ENCODE data around the gene RAD51B.
A peak's percentile ranks its signal among the peaks of the same experiment; 100 is the strongest.

RAD51B gene

DNA sequence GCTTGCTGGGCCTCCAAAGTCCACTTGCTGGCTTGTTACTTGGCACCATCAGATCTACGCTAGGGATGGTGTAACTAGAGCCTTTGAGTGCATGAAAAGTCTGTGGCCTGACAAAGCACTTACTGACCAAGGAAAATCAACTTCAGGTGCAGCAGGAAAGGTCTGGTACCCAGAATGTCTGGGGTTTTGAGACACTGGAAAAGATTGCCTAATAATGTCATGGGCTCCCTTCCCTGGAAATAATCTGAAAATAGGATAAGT lies 866.6 kb downstream of the RAD51B start:
- H3K4me1 ChIP-seq (ENCODE audit: low read length): peaks cover 22% of the 10 kb centered on the region
- no peak for DNase-seq
- H3K4me3 ChIP-seq (ENCODE audit: low read length): no peak overlapping the region
- H3K9ac ChIP-seq (ENCODE audit: low read length): peak overlapping the region; percentile 64
- H3F3A ChIP-seq (ENCODE audit: insufficient read depth, low read length): peaks cover 12% of the 10 kb centered on the region
- no peaks in the 10 kb centered on the region for H3K9me3 ChIP-seq (replicated peaks; ENCODE audit: insufficient read depth, low read length)
- H3K36me3 ChIP-seq (replicated peaks; ENCODE audit: insufficient read depth, low read length): no peaks in the 10 kb centered on the region
- no peaks in the 10 kb centered on the region for H3K9me2 ChIP-seq (replicated peaks; ENCODE audit: insufficient read depth, low read length)
- TF ChIP-seq, protein P1, sequence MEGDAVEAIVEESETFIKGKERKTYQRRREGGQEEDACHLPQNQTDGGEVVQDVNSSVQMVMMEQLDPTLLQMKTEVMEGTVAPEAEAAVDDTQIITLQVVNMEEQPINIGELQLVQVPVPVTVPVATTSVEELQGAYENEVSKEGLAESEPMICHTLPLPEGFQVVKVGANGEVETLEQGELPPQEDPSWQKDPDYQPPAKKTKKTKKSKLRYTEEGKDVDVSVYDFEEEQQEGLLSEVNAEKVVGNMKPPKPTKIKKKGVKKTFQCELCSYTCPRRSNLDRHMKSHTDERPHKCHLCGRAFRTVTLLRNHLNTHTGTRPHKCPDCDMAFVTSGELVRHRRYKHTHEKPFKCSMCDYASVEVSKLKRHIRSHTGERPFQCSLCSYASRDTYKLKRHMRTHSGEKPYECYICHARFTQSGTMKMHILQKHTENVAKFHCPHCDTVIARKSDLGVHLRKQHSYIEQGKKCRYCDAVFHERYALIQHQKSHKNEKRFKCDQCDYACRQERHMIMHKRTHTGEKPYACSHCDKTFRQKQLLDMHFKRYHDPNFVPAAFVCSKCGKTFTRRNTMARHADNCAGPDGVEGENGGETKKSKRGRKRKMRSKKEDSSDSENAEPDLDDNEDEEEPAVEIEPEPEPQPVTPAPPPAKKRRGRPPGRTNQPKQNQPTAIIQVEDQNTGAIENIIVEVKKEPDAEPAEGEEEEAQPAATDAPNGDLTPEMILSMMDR (IDR thresholded peaks at IDR 0.05; ENCODE audit: low read length): no peak
- no peak for TF ChIP-seq EZH2 (optimal IDR thresholded peaks at IDR 0.05; ENCODE audit: low read depth, low read length)
- no peak for TF ChIP-seq EZH2phosphoT487 (IDR thresholded peaks at IDR 0.05; ENCODE audit: low read length)
- no peaks in the 10 kb centered on the region for H3K79me2 ChIP-seq (ENCODE audit: low read length)
- peak overlapping the region; percentile 51; the same call in 1 of the 2 replicates for H2AFZ ChIP-seq (ENCODE audit: low read length)
- peak overlapping the region; percentile 34; the same call in 1 of the 2 replicates for H3K4me2 ChIP-seq (ENCODE audit: low read depth, low read length)
- H3K27ac ChIP-seq (ENCODE audit: low read length): peak overlapping the region; percentile 97
- no peaks in the 10 kb centered on the region for H4K20me1 ChIP-seq (ENCODE audit: insufficient read depth, low read length)
- H3K27me3 ChIP-seq (replicated peaks; ENCODE audit: insufficient read depth, low read length): no peaks in the 10 kb centered on the region

DNA sequence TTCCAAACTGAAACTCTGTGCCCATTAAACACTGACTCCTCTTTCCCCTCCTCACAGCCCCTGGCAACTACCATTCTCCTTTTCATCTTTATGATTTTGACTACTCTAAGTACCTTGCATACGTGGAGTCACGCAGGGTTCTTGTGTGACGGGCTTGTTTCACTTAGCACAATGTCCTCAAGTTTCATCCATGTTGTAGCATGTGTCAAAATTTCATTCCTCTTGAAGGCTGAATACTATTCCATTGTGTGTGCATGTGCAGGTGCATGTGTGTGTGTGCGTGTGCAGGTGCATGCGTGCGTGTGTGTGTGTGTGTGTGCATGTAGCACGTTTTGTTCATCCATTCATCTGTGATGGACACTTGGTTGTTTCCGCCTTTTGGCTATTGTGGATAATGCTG lies 867.1 kb downstream of the RAD51B start:
- Histone ChIP-seq H3K4me1 (ENCODE audit: low read length) (peaks cover 22% of the 10 kb centered on the region), H3K9ac (ENCODE audit: low read length) (no peak overlapping the region), H4K20me1 (ENCODE audit: insufficient read depth, low read length) (no peaks in the 10 kb centered on the region), H3K9me3 (replicated peaks; ENCODE audit: insufficient read depth, low read length) (no peaks in the 10 kb centered on the region), H3K27ac (ENCODE audit: low read length) (no peak overlapping the region), H3K79me2 (ENCODE audit: low read length) (no peaks in the 10 kb centered on the region), H3K36me3 (replicated peaks; ENCODE audit: insufficient read depth, low read length) (no peaks in the 10 kb centered on the region), H3F3A (ENCODE audit: insufficient read depth, low read length) (peaks cover 12% of the 10 kb centered on the region), H2AFZ (ENCODE audit: low read length) (no peak overlapping the region), H3K4me2 (ENCODE audit: low read depth, low read length) (no peak overlapping the region), H3K9me2 (replicated peaks; ENCODE audit: insufficient read depth, low read length) (no peaks in the 10 kb centered on the region), H3K4me3 (ENCODE audit: low read length) (no peak overlapping the region), H3K27me3 (replicated peaks; ENCODE audit: insufficient read depth, low read length) (no peaks in the 10 kb centered on the region)
- TF ChIP-seq EZH2 (optimal IDR thresholded peaks at IDR 0.05; ENCODE audit: low read depth, low read length): no peak
- TF ChIP-seq, protein P1 (IDR thresholded peaks at IDR 0.05; ENCODE audit: low read length): no peak
- TF ChIP-seq EZH2phosphoT487 (IDR thresholded peaks at IDR 0.05; ENCODE audit: low read length): no peak
- DNase-seq: no peak

DNA sequence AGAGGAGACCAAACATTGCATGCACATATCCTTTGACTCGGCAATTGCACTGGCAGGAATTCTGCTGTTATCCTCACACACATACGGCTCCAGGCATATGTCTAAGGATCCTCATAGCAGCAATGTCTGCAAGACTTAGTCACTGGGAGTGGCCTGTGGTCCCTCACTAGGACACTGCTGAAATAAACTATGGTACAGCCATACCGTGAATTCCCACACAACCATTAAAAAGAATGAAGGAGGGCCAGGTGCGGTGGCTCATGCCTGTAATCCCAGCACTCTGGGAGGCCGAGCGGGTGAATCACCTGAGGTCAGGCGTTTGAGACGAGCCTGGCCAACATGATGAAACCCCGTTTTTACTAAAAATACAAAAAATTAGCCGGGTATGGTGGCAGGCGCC lies 868.2 kb downstream of the RAD51B start:
- Histone ChIP-seq H3K4me3 (ENCODE audit: low read length) (no peak overlapping the region), H3K4me1 (ENCODE audit: low read length) (peaks cover 22% of the 10 kb centered on the region), H3K9ac (ENCODE audit: low read length) (no peak overlapping the region), H3K9me2 (replicated peaks; ENCODE audit: insufficient read depth, low read length) (no peaks in the 10 kb centered on the region), H4K20me1 (ENCODE audit: insufficient read depth, low read length) (no peaks in the 10 kb centered on the region), H3K79me2 (ENCODE audit: low read length) (no peaks in the 10 kb centered on the region), H3K9me3 (replicated peaks; ENCODE audit: insufficient read depth, low read length) (no peaks in the 10 kb centered on the region), H3K36me3 (replicated peaks; ENCODE audit: insufficient read depth, low read length) (no peaks in the 10 kb centered on the region), H3K27ac (ENCODE audit: low read length) (no peak overlapping the region), H3K4me2 (ENCODE audit: low read depth, low read length) (no peak overlapping the region), H3K27me3 (replicated peaks; ENCODE audit: insufficient read depth, low read length) (no peaks in the 10 kb centered on the region), H3F3A (ENCODE audit: insufficient read depth, low read length) (peaks cover 12% of the 10 kb centered on the region), H2AFZ (ENCODE audit: low read length) (no peak overlapping the region)
- no peak for DNase-seq
- no peak for TF ChIP-seq EZH2phosphoT487 (IDR thresholded peaks at IDR 0.05; ENCODE audit: low read length)

DNA sequence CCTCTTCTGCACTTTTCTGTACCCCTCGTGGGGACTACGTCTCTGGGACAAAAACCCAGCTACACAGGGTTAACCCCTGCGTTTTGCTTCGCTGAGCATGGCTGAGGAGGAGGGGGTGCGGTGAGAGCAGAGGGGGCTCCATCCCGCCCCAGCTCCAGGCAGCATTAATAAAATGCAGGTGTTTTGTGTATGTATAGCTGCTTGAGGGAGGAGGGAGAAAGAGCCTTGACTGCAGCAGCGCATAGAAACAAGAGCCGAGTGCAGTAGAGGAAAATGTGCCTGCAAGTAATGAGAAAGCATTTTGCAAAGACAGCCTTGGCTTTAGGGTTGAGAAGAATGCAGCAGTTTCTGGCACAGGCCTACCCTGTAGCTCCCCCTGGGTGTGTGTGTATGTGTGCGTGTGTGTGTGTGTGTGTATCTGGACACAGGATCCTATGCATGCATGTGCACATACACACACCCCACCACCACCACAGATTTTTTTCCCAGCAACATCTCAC lies 869.3 kb downstream of the RAD51B start:
- Histone ChIP-seq H2AFZ (ENCODE audit: low read length) (no peak overlapping the region), H3K27ac (ENCODE audit: low read length) (no peak overlapping the region)

More for the DNA sequence above, 869.3 kb downstream of the RAD51B start:
- no peak overlapping the region for H3K4me2 ChIP-seq (ENCODE audit: low read depth, low read length)
- H3K9ac ChIP-seq (ENCODE audit: low read length): no peak overlapping the region
- H4K20me1 ChIP-seq (ENCODE audit: insufficient read depth, low read length): no peaks in the 10 kb centered on the region
- no peak overlapping the region for H3K4me3 ChIP-seq (ENCODE audit: low read length)
- H3K79me2 ChIP-seq (ENCODE audit: low read length): no peaks in the 10 kb centered on the region
- no peaks in the 10 kb centered on the region for H3K9me3 ChIP-seq (replicated peaks; ENCODE audit: insufficient read depth, low read length)
- TF ChIP-seq EZH2phosphoT487 (IDR thresholded peaks at IDR 0.05; ENCODE audit: low read length): no peak
- TF ChIP-seq, protein P1 (IDR thresholded peaks at IDR 0.05; ENCODE audit: low read length): no peak
- TF ChIP-seq EZH2 (optimal IDR thresholded peaks at IDR 0.05; ENCODE audit: low read depth, low read length): no peak
- H3K36me3 ChIP-seq (replicated peaks; ENCODE audit: insufficient read depth, low read length): no peaks in the 10 kb centered on the region
- no peak for DNase-seq
- no peaks in the 10 kb centered on the region for H3K27me3 ChIP-seq (replicated peaks; ENCODE audit: insufficient read depth, low read length)
- H3K9me2 ChIP-seq (replicated peaks; ENCODE audit: insufficient read depth, low read length): no peaks in the 10 kb centered on the region
- peaks cover 12% of the 10 kb centered on the region for H3F3A ChIP-seq (ENCODE audit: insufficient read depth, low read length)
- H3K4me1 ChIP-seq (ENCODE audit: low read length): peaks cover 22% of the 10 kb centered on the region
